Body of pancreas (tissue), 4 donors: ENCODE data around the gene C15orf61. TPM values are rescaled to one million over a fixed set of nuclear protein-coding genes. Genes with fewer than 3 reads are reported as not detected.

Experiments
- ATAC-seq: fragments of 150-250 bp; one replicate; pipeline ENCODE4 v1.9.1; 2016
- DNase-seq, 4 donors: peaks; one replicate each; pipeline ENCODE4 v3.0.0-alpha.2; 2019
- H3K27ac ChIP-seq, 4 donors: fragments of 200-600 bp; sonication (generic); 1 replicate in 3 of 4; 2 replicates in 1 of 4; pipeline versions ENCODE4 v1.5.1 to v1.6.1; 2016 to 2019; ENCODE audit warnings: mild to moderate bottlenecking in 1 of 4, mixed read lengths in 1 of 4, moderate library complexity in 1 of 4
- H3K27me3 ChIP-seq, 2 donors: fragments of 200-600 bp; sonication (generic); one replicate each; pipeline ENCODE4 v1.6.0; 2016; ENCODE audit warnings: mild to moderate bottlenecking in 1 of 2
- H3K36me3 ChIP-seq, 2 donors: fragments of 200-600 bp; sonication (generic); replicated peaks in 1 of 2; 2 replicates each; pipeline ENCODE4 v1.5.1; 2016; ENCODE audit warnings: low read depth in 2 of 2; ENCODE audit not compliant: insufficient read depth in 1 of 2
- H3K4me1 ChIP-seq: fragments of 200-600 bp; sonication (generic); one replicate; pipeline ENCODE4 v1.6.0; 2016
- H3K4me3 ChIP-seq, 2 donors: fragments of 200-600 bp; sonication (generic); 1 replicate in 1 of 2; 2 replicates in 1 of 2; pipeline ENCODE4 v1.5.1; 2016 to 2019
- H3K9me3 ChIP-seq, 3 donors: fragments of 200-600 bp; sonication (generic); 1 replicate in 2 of 3; 2 replicates in 1 of 3; pipeline ENCODE4 v1.5.1; 2016
- POLR2A ChIP-seq, 3 donors: fragments of 450-650 bp; IDR thresholded peaks; one replicate each; pipeline ENCODE4 v1.6.1; 2016; ENCODE audit warnings: antibody characterized with exemption in 3 of 3, mild to moderate bottlenecking in 2 of 3
- WGBS, 2 donors: methylation state at CpG; one replicate each; pipeline ENCODE4 v1.1.5; 2017; 5-methylcytosine and 5-hydroxymethylcytosine counted together
- intact Hi-C: fragments of 100-400 bp; cut with DNase I; formaldehyde crosslinking; loops from one replicate; pipeline ENCODE4 v1.15.1; 2023
- total RNA-seq, 2 donors: library from RNA; depleted of rRNA; stranded (reverse); fragments of >200 nt; gene quantifications; one replicate each; pipeline ENCODE4 v1.1.0, GENCODE V29; 2016
- TF ChIP-seq, protein P1 (sequence below), 7 experiments: fragments of 450-650 bp in 4 of 7; fragments of 200-600 bp in 3 of 7; sonication (generic) in 3 of 7; IDR thresholded peaks; one replicate each; pipeline ENCODE4 v1.5.1; 2016 to 2019; ENCODE audit warnings: antibody characterized with exemption in 7 of 7

Gene C15orf61
- total RNA-seq, 2 donors from 2014 or later, result 0.78 to 5.6 TPM

DNA sequence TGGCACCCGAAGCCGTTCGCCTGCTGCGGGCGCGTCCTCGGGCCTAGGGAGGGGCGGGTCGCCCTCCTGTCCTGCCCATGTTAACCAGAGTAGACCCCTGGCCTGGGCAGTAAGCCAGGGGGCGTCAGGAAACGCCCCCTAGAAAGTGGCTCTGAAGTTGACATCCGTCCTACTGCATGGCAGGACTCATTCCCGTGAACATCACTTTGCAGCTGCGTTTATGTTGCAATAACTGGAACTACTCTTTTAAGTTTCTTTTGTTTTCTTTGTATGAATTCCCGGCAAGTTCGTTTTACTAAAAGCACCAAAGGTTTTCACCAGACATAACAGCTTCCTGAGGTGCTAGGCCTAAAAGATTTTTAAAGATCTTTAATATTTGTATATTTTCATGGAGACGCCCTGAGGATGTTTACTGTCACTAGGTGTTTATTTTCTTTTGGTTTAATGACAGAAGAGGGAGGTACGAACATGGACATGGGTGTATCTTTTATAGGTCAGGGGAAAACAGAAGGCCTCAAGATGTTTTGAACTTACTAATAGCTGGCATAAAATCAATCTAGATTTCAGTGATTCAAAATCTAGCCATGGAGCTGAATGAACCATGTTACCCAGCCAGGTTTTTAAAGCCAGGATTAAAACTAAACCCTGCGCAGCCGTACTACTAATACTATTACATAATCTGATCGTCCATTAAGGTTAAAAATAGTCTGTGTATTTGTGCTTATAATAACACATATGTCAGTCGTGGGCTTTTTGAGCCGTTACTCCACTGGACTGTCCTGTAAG lies 1.0 kb downstream of the C15orf61 start:
- Histone ChIP-seq H3K27me3 (no peaks in the 10 kb centered on the region), H3K27ac (peak overlapping the region; percentile 96 to 99 (median 96)), H3K9me3 (no peaks in the 10 kb centered on the region), H3K4me1 (peaks cover 29% of the 10 kb centered on the region), H3K36me3 (no peaks in the 10 kb centered on the region), H3K4me3 (peak overlapping the region; percentile 36 to 72)
- DNase-seq (peak in 2 of 4 donors; percentile 22 to 38), ATAC-seq (peak; percentile 1)
- no peak for TF ChIP-seq POLR2A (IDR thresholded peaks at IDR 0.05)
- TF ChIP-seq, protein P1, sequence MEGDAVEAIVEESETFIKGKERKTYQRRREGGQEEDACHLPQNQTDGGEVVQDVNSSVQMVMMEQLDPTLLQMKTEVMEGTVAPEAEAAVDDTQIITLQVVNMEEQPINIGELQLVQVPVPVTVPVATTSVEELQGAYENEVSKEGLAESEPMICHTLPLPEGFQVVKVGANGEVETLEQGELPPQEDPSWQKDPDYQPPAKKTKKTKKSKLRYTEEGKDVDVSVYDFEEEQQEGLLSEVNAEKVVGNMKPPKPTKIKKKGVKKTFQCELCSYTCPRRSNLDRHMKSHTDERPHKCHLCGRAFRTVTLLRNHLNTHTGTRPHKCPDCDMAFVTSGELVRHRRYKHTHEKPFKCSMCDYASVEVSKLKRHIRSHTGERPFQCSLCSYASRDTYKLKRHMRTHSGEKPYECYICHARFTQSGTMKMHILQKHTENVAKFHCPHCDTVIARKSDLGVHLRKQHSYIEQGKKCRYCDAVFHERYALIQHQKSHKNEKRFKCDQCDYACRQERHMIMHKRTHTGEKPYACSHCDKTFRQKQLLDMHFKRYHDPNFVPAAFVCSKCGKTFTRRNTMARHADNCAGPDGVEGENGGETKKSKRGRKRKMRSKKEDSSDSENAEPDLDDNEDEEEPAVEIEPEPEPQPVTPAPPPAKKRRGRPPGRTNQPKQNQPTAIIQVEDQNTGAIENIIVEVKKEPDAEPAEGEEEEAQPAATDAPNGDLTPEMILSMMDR (IDR thresholded peaks at IDR 0.05), result no peak
- intact Hi-C loops, result no loop called here
- 1% methylated on average over 23 of the region's 23 CpGs for WGBS, 2 donors

DNA sequence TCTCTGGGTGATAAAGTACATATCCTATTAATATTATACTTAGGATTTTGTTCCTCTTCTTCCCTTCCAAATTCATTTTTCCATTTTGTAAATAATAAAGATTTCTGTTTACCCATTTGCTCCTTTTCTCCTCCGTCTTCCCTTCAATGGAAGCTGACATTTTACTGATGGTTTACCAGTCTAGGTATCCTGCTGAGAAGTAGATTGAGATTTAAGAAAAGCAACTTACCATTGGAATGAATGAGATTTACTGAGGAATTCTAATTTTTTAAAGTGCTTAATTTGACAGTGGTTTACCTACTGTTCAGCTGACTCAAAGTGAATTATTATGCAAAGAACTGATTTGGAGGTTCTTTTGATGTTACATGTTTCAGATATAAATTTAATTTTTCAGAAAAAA lies 2.4 kb downstream of the C15orf61 start:
- intact Hi-C loops, result no loop called here
- no peaks in the 10 kb centered on the region for H3K36me3 ChIP-seq
- TF ChIP-seq, protein P1 (IDR thresholded peaks at IDR 0.05), result no peak
- TF ChIP-seq POLR2A (IDR thresholded peaks at IDR 0.05), result no peak
- peaks cover 29% of the 10 kb centered on the region for H3K4me1 ChIP-seq
- no peak for ATAC-seq
- H3K27ac ChIP-seq, result no peak overlapping the region
- DNase-seq, result no peak
- 46% methylated on average over 1 of the region's 1 CpG for WGBS, 2 donors
- H3K9me3 ChIP-seq, result no peaks in the 10 kb centered on the region
- no peaks in the 10 kb centered on the region for H3K27me3 ChIP-seq
- H3K4me3 ChIP-seq, result no peak overlapping the region

DNA sequence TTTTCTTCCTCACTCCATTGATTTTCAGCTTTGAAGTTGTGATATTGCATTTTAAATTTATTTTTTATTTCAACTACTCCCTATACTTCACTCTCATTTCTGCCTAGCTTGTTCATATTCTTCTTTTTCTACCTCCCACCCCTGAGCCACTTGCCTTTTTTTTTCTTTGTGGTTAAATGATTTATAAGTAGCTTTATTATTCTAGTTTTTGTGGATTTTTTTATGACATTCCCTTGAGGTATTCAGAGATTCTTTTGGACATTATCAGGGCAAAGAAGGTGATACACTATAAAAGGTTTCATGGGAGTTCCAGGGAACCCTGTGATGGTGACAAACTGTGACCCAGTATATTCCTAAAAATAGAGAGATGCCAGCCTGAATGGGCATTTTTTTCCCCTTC lies 3.3 kb downstream of the C15orf61 start:
- Histone ChIP-seq H3K27me3 (no peaks in the 10 kb centered on the region), H3K4me3 (no peak overlapping the region), H3K9me3 (no peaks in the 10 kb centered on the region), H3K27ac (no peak overlapping the region), H3K36me3 (no peaks in the 10 kb centered on the region), H3K4me1 (peaks cover 29% of the 10 kb centered on the region)
- no peak for ATAC-seq
- intact Hi-C loops, result no loop called here
- TF ChIP-seq, protein P1 (IDR thresholded peaks at IDR 0.05), result no peak
- no peak for TF ChIP-seq POLR2A (IDR thresholded peaks at IDR 0.05)
- no peak for DNase-seq

DNA sequence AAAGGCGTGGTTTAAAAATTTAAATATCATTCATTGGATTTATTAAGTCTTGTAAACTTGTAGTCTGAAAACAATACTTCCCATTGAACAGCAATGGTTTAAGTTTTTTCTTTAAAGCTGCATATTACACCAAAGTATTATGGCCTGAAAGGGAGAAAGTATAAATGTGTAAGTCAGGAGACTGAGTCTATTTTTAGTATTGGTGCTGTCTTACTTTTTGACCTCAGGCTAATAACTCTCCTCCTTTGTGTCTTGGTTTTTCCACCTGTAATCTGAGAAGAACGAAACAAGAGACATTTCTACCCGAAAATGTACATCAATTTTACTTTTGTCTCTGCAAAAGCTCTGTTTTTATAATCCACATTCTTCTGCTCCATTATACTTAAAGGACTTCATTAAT lies 7.6 kb downstream of the C15orf61 start:
- TF ChIP-seq POLR2A (IDR thresholded peaks at IDR 0.05), result no peak
- TF ChIP-seq, protein P1 (IDR thresholded peaks at IDR 0.05), result no peak
- no peak for ATAC-seq
- Histone ChIP-seq H3K4me3 (no peak overlapping the region), H3K4me1 (peaks cover 11% of the 10 kb centered on the region), H3K36me3 (no peaks in the 10 kb centered on the region), H3K27me3 (no peaks in the 10 kb centered on the region), H3K27ac (no peak overlapping the region), H3K9me3 (no peaks in the 10 kb centered on the region)
- WGBS, 2 donors, result 95 to 96% methylated on average over 3 of the region's 3 CpGs
- intact Hi-C loops, result no loop called here
- no peak for DNase-seq

DNA sequence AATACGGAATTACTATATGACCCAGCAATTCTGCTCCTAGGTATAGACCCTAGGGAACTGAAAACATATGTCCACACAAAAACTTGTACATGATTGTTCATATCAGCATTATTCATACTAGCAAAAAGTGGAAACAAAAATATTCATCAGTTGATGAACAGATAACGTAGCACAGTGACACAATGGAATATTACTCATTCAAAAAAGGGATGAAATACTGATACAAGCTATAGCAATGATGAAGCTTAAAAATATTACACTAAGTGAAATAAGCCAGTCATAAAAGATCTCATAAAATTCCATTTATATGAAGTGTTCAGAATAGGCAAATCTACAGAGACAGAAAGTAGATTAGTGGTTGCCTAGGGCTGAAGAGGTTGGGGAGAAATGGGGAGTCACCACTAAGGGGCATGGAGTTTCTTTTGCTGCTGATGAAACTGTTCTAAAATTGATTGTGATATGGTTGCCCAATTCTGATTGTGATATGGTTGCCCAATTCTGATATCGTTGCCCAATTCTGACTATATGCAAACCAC lies 10.5 kb downstream of the C15orf61 start:
- intact Hi-C loops, result no loop called here
- no peak overlapping the region for H3K27ac ChIP-seq
- no peaks in the 10 kb centered on the region for H3K36me3 ChIP-seq
- no peak overlapping the region for H3K4me3 ChIP-seq
- DNase-seq (no peak), ATAC-seq (no peak)
- no peaks in the 10 kb centered on the region for H3K4me1 ChIP-seq
- H3K27me3 ChIP-seq, result no peaks in the 10 kb centered on the region
- H3K9me3 ChIP-seq, result no peaks in the 10 kb centered on the region
- TF ChIP-seq, protein P1 (IDR thresholded peaks at IDR 0.05), result no peak
- TF ChIP-seq POLR2A (IDR thresholded peaks at IDR 0.05), result no peak
- WGBS, 2 donors, result 76 to 88% methylated on average over 3 of the region's 3 CpGs
